RWPE1 (cell line): Measurements from ENCODE around the gene GPR179.

Experiments
- CTCF ChIA-PET: fragments of 350-600 bp; sonication (Branson Sonifier 250); formaldehyde crosslinking; extraction: SDS; loops from one replicate; lab custom pipeline; 2021; lab: Yijun Ruan, JAX
- POLR2A ChIA-PET: fragments of 400-600 bp; formaldehyde crosslinking; extraction: SDS; loops from one replicate; lab custom pipeline; 2020; ENCODE audit warnings: antibody characterized with exemption; ENCODE audit not compliant: low non-redundant PET; lab: Yijun Ruan, JAX
- DNase-seq: peaks from one replicate; pipeline ENCODE4 v3.0.0; 2012; ENCODE audit warnings: low spot score
- H3K27ac ChIP-seq: fragments of 450-650 bp; 2 replicates; pipeline ENCODE4 v1.5.1; 2017
- TF ChIP-seq, protein P1 (sequence below): fragments of 450-650 bp; conservative IDR thresholded peaks from 2 replicates; pipeline ENCODE4 v1.5.1; 2017; ENCODE audit warnings: low read depth, mild to moderate bottlenecking

Gene GPR179

GRCh38 chr17:38361694-38362465, 18.1 kb upstream of the GPR179 start:
- ChIA-PET CTCF (interaction anchor here (0.5 to 1.2 kb wide), 3 partner anchors 9 to 569 kb away, joined by 3 to 4 read pairs (median 3); no protein-coding TSS in a partner anchor), POLR2A (no interaction called here)
- no peak overlapping the region for H3K27ac ChIP-seq
- TF ChIP-seq, protein P1, sequence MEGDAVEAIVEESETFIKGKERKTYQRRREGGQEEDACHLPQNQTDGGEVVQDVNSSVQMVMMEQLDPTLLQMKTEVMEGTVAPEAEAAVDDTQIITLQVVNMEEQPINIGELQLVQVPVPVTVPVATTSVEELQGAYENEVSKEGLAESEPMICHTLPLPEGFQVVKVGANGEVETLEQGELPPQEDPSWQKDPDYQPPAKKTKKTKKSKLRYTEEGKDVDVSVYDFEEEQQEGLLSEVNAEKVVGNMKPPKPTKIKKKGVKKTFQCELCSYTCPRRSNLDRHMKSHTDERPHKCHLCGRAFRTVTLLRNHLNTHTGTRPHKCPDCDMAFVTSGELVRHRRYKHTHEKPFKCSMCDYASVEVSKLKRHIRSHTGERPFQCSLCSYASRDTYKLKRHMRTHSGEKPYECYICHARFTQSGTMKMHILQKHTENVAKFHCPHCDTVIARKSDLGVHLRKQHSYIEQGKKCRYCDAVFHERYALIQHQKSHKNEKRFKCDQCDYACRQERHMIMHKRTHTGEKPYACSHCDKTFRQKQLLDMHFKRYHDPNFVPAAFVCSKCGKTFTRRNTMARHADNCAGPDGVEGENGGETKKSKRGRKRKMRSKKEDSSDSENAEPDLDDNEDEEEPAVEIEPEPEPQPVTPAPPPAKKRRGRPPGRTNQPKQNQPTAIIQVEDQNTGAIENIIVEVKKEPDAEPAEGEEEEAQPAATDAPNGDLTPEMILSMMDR, result no peak
- DNase-seq, result peak; percentile 72

DNA sequence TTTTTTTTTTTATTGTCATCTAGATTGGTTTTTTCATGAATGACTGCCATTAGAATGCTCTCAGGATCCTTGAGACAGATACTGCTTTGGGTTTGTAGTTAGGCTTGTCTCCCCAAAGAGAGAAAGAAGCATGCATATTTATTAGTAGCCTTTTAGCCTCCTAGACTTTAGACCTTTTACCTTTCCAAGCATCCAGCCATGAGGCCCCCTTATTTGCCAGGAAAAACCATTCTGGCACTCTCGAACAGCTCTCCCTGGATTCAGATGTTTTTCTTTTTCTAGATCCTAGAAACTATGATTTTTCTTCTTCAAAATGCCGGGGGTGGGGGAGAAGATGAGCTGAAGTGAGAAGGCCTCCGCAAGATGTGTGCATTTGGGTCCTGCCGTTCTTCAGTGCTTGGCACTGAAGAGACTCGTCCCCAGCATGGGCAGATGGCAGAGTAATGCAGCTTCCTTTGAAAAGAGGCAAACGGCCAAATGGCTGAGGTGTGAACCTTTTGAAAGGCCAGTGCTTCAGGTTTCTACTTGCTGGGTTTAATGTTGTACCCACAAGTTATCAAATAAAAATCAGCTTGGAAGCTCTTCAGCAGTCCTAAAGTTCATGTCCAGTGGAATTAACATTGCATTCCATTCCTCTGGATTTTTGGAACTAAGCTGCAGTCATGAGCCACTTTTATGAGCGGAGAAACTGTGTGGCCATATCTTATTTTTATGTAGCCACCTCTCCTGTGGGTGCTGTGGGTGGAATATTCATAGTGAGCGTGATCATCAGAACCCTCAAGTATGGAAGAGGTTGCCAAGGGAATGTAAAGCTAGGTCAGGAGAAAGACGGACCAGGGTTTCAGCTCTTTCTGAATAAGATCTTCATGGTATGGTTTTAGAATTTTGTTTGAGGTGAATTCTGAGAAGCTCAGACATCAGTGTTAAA, 15.1 kb upstream of the GPR179 start:
- CTCF ChIA-PET, result interaction anchor here (0.7 to 1.9 kb wide), 2 partner anchors 10 to 29 kb away, joined by 3 to 11 read pairs; no protein-coding TSS in a partner anchor
- TF ChIP-seq, protein P1, result no peak
- no peak for DNase-seq
- POLR2A ChIA-PET, result no interaction called here
- peak overlapping the region; percentile 82 for H3K27ac ChIP-seq

- H3K27ac ChIP-seq, result no peak overlapping the region
- CTCF ChIA-PET, result no interaction called here
Observed at GRCh38 chr17:38357486-38358123, 13.8 kb upstream of the GPR179 start.

DNA sequence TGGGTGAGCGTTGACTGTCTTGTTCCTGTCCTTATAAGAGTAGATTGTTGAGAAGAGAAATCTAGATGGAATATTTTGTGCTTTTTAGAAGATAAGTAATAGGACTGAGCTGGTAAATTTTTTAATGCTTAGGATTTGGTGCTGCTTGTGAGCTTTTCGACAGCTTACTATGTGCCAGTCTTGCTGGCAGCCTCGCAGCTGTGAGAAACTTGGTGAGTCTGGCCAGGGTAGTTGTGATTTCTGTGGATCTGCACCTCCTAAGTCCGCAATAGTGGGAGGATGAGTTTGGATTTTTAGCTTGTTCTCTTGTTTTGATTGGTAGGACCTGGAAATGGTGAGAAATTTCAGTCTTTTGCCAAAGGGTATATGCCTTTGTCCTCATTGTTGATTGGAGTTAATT, 11.5 kb upstream of the GPR179 start:
- POLR2A ChIA-PET, result no interaction called here
- CTCF ChIA-PET, result interaction anchor here (0.6 to 1.2 kb wide), 5 partner anchors 35 to 486 kb away, joined by 3 to 5 read pairs (median 4); a partner anchor contains a TSS
- no peak for DNase-seq
- TF ChIP-seq, protein P1, result no peak
- no peak overlapping the region for H3K27ac ChIP-seq

More at GRCh38 chr17:38357486-38358123, 13.8 kb upstream of the GPR179 start:
- POLR2A ChIA-PET, result no interaction called here
- TF ChIP-seq, protein P1, result no peak
- DNase-seq, result no peak

DNA sequence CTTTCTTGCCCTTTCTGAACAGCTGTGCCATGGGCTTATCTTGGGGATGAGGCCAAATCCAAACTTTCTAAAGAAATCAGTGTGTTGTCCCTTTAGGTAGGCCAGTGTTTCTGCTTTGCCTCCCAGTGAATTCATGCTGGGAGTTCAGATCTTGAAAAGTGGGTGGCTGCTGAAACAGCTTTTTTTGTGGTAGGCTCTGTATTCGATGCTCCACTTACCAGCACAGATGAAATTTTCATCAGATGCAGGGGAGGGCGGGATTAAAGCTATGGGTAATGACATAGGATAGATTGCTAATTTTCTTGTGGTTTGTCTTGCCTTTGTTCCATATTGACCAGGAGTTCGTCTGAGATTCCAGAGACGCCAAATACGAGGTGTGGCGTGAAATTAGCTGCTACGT, 10.7 kb upstream of the GPR179 start:
- no peak overlapping the region for H3K27ac ChIP-seq
- CTCF ChIA-PET, result interaction anchor here (0.6 to 1.4 kb wide), 6 partner anchors 21 to 487 kb away, joined by 3 to 4 read pairs (median 3); a partner anchor contains a TSS
- POLR2A ChIA-PET, result interaction anchor here (0.6 kb wide), 1 partner anchor 229 kb away, joined by 3 read pairs; no protein-coding TSS in a partner anchor
- TF ChIP-seq, protein P1, result no peak
- DNase-seq, result no peak

DNA sequence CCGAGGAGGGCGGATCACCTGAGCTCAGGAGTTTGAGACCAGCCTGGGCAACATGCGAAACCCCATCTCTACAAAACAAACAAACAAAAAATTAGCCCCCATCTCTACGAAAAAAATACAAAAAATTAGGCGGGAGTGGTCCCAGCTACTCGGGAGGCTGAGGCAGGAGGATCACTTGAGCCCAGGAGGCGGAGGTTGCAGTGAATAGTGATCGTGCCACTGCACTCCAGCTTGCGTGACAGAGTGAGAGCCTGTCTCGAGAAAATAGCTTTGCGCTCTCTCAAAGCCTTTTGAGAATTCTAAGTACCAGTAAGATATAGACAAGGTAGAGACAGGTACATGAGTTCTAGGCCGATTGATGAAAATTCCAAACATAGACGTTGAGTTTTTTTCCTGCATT, 9.9 kb upstream of the GPR179 start:
- no peak for DNase-seq
- ChIA-PET POLR2A (no interaction called here), CTCF (interaction anchor here (0.6 to 2.0 kb wide), 4 partner anchors 8 to 381 kb away, joined by 3 to 4 read pairs (median 4); no protein-coding TSS in a partner anchor)

More for the DNA sequence above, 9.9 kb upstream of the GPR179 start:
- TF ChIP-seq, protein P1, result no peak
- H3K27ac ChIP-seq, result peak overlapping the region; percentile 81; the same call in 1 of the 2 replicates
